Measurements from ENCODE around the gene CSF3.

GRCh38 chr17:40004072-40004471 is 11.2 kb upstream of the CSF3 start:
- TF ChIP-seq EZH2 (IDR thresholded peaks at IDR 0.05; ENCODE audit: insufficient read depth, poor library complexity, severe bottlenecking) (no peak), EZH2phosphoT487 (IDR thresholded peaks at IDR 0.05; ENCODE audit: insufficient read depth, low read depth) (no peak)
